AML-193 (cell line): ENCODE results near the gene SH2D1A.
A peak's percentile ranks its signal among the peaks of the same experiment; 100 is the strongest.
"Not testable (repeated sequence)": the region's sequence is repeated elsewhere in the genome, so short reads cannot be mapped to it uniquely, and the experiment has no call there.

ENCODE experiments used
- DNase-seq, 2 experiments: peaks; one replicate each; lab custom pipeline; 2025; lab: John Stamatoyannopoulos, UW

The SH2D1A gene

GRCh38 chrX:124354648-124355047 lies 8.3 kb downstream of the SH2D1A start:
- no peak for DNase-seq

- DNase-seq: no peak
Measured at GRCh38 chrX:124358800-124359383, 12.5 kb downstream of the SH2D1A start.

GRCh38 chrX:124362072-124362471 lies 15.7 kb downstream of the SH2D1A start:
- DNase-seq: no peak

- no peak for DNase-seq
Measured at GRCh38 chrX:124362761-124363160, 16.4 kb downstream of the SH2D1A start.

GRCh38 chrX:124369722-124370121 lies 23.4 kb downstream of the SH2D1A start:
- no peak for DNase-seq

- no peak for DNase-seq
Measured at GRCh38 chrX:124373348-124373747, 27.0 kb downstream of the SH2D1A start.

- DNase-seq: no peak
Measured at GRCh38 chrX:124378643-124379042, 32.3 kb downstream of the SH2D1A start.

GRCh38 chrX:124383354-124383753 lies 37.0 kb downstream of the SH2D1A start:
- DNase-seq: peak in 1 of 2 experiments; percentile 7

- DNase-seq: no peak
Measured at GRCh38 chrX:124386401-124386800, 40.0 kb downstream of the SH2D1A start.

- peak; percentile 42 to 43 for DNase-seq
Measured at GRCh38 chrX:124388562-124388961, 42.2 kb downstream of the SH2D1A start.

- no peak for DNase-seq
Measured at GRCh38 chrX:124392794-124393193, 46.4 kb downstream of the SH2D1A start.

- peak; percentile 25 to 29 for DNase-seq
Measured at GRCh38 chrX:124393238-124393637, 46.9 kb downstream of the SH2D1A start.

GRCh38 chrX:124393659-124394058 lies 47.3 kb downstream of the SH2D1A start:
- no peak for DNase-seq

GRCh38 chrX:124395145-124395880 lies 49.0 kb downstream of the SH2D1A start:
- DNase-seq: no peak

- no peak for DNase-seq
Measured at GRCh38 chrX:124401696-124402095, 55.3 kb downstream of the SH2D1A start.

- no peak for DNase-seq
Measured at GRCh38 chrX:124405868-124406267, 59.5 kb downstream of the SH2D1A start.

GRCh38 chrX:124406294-124407014 lies 60.1 kb downstream of the SH2D1A start:
- peak; percentile 10 to 17 for DNase-seq

- DNase-seq: no peak
Measured at GRCh38 chrX:124407226-124407625, 60.9 kb downstream of the SH2D1A start.

GRCh38 chrX:124408380-124408779 lies 62.0 kb downstream of the SH2D1A start:
- not testable (repeated sequence) for DNase-seq

GRCh38 chrX:124413244-124413643 lies 66.9 kb downstream of the SH2D1A start:
- no peak for DNase-seq

GRCh38 chrX:124414281-124414680 lies 67.9 kb downstream of the SH2D1A start:
- DNase-seq: no peak

- DNase-seq: no peak
Measured at GRCh38 chrX:124415115-124415800, 68.9 kb downstream of the SH2D1A start.
